ENCODE measurements around the gene LRMDA.
"Not testable (repeated sequence)": the region's sequence is repeated elsewhere in the genome, so short reads cannot be mapped to it uniquely, and the experiment has no call there.

Gene LRMDA

DNA sequence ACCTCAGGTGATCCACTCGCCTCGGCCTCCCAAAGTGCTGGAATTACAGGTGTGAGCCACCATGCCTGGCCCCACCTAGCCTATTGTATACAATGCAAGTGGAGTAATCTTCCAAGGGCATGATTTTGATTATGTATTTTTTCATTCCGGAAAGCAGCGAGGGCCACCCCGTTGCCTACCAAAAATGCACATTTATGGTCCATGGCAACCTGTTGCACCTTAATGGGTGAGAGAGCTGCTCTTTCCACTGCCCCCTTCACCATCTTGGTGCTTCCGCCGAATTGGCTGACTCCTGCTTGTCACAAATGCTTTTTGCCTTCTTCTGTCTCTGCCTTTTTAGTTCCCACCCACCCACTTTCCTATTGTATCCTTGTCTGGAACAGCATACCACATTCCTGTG is 699.5 kb downstream of the LRMDA start:
- Mint-ChIP-seq H3K4me3 (no peak overlapping the region), H3K27ac (no peak overlapping the region), H3K36me3 (ENCODE audit: low read depth) (no peaks in the 10 kb centered on the region), H3K27me3 (no peaks in the 10 kb centered on the region), H3K4me1 (ENCODE audit: low read depth) (peaks cover 14% of the 10 kb centered on the region), H3K9me3 (no peaks in the 10 kb centered on the region)
- intact Hi-C loops (cut with micrococcal nuclease): no loop called here

DNA sequence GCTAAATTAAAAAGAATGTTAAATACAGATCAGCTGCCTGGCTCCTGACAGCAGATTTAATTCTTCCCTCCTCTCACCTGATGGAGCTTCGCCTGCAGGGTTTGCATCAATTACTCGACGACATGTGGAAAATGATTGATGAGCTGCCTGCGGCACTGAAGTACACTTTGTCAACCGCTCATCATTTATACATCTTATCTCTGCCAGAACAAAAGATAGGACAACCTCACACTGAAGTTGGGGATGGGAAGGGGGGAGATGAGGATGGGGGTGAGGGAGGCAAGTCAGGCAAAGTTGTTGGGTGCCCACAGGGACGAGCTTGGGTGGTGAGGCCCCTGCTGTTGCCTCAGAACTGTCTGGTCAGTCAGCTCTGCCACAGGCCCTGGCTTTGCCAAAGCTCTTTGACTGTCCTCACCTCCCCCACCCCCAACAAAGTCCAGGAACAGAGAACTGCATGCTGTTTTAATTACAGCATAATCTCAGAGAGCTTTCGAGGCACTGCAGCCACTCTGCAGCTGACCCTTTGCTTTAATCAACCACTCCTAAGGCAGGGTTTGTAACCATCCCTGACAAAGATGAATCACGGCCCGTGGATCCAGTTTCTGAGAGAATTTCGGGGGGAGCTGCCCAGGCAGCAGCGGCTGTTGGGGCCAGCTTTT is 702.3 kb downstream of the LRMDA start:
- no peak overlapping the region for H3K27ac Mint-ChIP-seq
- H3K4me1 Mint-ChIP-seq (ENCODE audit: low read depth): no peaks in the 10 kb centered on the region
- H3K9me3 Mint-ChIP-seq: no peaks in the 10 kb centered on the region
- intact Hi-C loops (cut with micrococcal nuclease): no loop called here
- H3K36me3 Mint-ChIP-seq (ENCODE audit: low read depth): no peaks in the 10 kb centered on the region
- no peak overlapping the region for H3K4me3 Mint-ChIP-seq
- H3K27me3 Mint-ChIP-seq: no peaks in the 10 kb centered on the region

DNA sequence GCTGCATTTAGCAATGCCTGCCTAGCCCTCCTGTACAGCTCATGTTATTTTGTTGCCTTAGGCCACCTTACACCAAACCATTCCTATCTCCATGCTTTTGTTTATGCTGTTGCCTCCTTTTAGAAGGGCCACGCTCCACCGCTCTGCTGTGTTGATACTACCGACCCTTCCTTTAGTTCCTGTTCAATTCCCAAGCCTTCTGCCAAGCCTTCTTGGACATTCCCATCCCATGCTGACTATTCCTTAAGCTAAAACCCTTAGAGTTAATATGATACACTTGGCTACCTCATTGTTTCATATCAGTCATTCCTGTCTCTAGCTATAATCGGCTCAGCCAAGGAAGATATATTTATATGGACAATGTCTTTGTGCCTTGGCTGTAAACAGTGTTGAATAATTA is 705.5 kb downstream of the LRMDA start:
- no peaks in the 10 kb centered on the region for H3K36me3 Mint-ChIP-seq (ENCODE audit: low read depth)
- no peak overlapping the region for H3K4me3 Mint-ChIP-seq
- H3K4me1 Mint-ChIP-seq (ENCODE audit: low read depth): no peaks in the 10 kb centered on the region
- intact Hi-C loops (cut with micrococcal nuclease): no loop called here
- H3K9me3 Mint-ChIP-seq: no peaks in the 10 kb centered on the region
- no peaks in the 10 kb centered on the region for H3K27me3 Mint-ChIP-seq
- H3K27ac Mint-ChIP-seq: no peak overlapping the region

DNA sequence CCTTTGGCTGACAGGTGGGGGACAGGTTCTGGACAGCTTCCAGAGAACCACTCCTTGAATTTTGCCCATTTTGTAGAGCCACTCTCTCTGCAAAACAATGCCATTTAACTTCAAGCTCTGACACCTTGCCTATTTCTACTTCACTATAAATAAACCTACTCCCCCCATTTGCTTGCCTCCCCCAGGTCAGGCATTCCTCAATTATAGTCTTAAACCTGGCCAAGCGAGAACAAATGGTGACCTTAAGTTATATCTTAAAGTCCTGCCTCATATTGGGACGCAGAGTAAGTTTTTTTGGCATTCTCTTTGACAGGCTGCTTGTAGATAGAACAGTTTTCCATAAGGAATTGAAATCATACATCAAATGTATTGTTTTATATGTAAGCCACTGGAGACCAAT is 706.9 kb downstream of the LRMDA start:
- no peaks in the 10 kb centered on the region for H3K9me3 Mint-ChIP-seq
- no peak overlapping the region for H3K27ac Mint-ChIP-seq
- no peaks in the 10 kb centered on the region for H3K36me3 Mint-ChIP-seq (ENCODE audit: low read depth)
- no peak overlapping the region for H3K4me3 Mint-ChIP-seq
- intact Hi-C loops (cut with micrococcal nuclease): no loop called here
- no peaks in the 10 kb centered on the region for H3K27me3 Mint-ChIP-seq
- no peaks in the 10 kb centered on the region for H3K4me1 Mint-ChIP-seq (ENCODE audit: low read depth)

GRCh38 chr10:76138906-76139305 is 707.5 kb downstream of the LRMDA start:
- no peaks in the 10 kb centered on the region for H3K36me3 Mint-ChIP-seq (ENCODE audit: low read depth)
- no peaks in the 10 kb centered on the region for H3K9me3 Mint-ChIP-seq
- no peaks in the 10 kb centered on the region for H3K27me3 Mint-ChIP-seq
- no peak overlapping the region for H3K27ac Mint-ChIP-seq
- no peak overlapping the region for H3K4me3 Mint-ChIP-seq
- intact Hi-C loops (cut with micrococcal nuclease): no loop called here
- no peaks in the 10 kb centered on the region for H3K4me1 Mint-ChIP-seq (ENCODE audit: low read depth)

DNA sequence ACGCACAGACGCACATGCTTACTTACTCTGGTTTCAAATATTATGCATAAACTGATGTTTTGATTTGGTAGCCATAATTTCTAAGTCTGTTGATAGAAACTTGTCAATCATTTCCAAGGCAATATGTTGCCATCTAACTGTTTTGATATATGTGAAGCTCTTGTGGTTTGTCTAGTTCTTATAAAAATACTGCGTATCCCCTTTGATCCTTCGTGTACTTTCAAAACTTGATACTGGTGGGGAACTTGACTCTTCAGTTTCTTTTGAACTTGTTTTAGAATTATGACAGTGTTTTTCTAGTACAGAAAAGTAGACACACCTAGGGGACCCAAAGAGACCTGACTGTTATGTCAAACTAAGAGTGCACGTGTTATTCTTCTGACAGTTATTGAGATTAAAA is 708.0 kb downstream of the LRMDA start:
- no peaks in the 10 kb centered on the region for H3K36me3 Mint-ChIP-seq (ENCODE audit: low read depth)
- no peak overlapping the region for H3K27ac Mint-ChIP-seq
- H3K4me1 Mint-ChIP-seq (ENCODE audit: low read depth): no peaks in the 10 kb centered on the region
- intact Hi-C loops (cut with micrococcal nuclease): no loop called here
- no peak overlapping the region for H3K4me3 Mint-ChIP-seq
- no peaks in the 10 kb centered on the region for H3K9me3 Mint-ChIP-seq
- no peaks in the 10 kb centered on the region for H3K27me3 Mint-ChIP-seq

GRCh38 chr10:76141376-76141775 is 710.0 kb downstream of the LRMDA start:
- Mint-ChIP-seq H3K36me3 (ENCODE audit: low read depth) (no peaks in the 10 kb centered on the region), H3K4me3 (no peak overlapping the region), H3K27me3 (no peaks in the 10 kb centered on the region), H3K27ac (no peak overlapping the region), H3K9me3 (no peaks in the 10 kb centered on the region), H3K4me1 (ENCODE audit: low read depth) (no peaks in the 10 kb centered on the region)
- intact Hi-C loops (cut with micrococcal nuclease): no loop called here

DNA sequence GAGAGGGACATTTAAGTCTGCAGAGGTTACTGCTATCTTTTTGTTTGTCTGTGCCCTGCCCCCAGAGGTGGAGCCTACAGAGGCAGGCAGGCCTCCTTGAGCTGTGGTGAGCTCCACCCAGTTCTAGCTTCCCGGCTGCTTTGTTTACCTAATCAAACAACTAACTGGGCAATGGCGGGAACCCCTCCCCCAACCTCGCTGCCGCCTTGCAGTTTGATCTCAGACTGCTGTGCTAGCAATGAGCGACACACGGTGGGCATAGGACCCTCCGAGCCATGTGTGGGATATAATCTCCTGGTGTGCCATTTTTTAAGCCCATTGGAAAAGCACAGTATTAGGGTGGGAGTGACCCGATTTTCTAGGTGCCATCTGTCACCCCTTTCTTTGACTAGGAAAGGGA is 716.8 kb downstream of the LRMDA start:
- intact Hi-C loops (cut with micrococcal nuclease); H3K27me3 Mint-ChIP-seq; H3K36me3 Mint-ChIP-seq (ENCODE audit: low read depth); H3K4me3 Mint-ChIP-seq; H3K27ac Mint-ChIP-seq; H3K4me1 Mint-ChIP-seq (ENCODE audit: low read depth): not testable (repeated sequence)
- peaks cover 36% of the 10 kb centered on the region for H3K9me3 Mint-ChIP-seq

DNA sequence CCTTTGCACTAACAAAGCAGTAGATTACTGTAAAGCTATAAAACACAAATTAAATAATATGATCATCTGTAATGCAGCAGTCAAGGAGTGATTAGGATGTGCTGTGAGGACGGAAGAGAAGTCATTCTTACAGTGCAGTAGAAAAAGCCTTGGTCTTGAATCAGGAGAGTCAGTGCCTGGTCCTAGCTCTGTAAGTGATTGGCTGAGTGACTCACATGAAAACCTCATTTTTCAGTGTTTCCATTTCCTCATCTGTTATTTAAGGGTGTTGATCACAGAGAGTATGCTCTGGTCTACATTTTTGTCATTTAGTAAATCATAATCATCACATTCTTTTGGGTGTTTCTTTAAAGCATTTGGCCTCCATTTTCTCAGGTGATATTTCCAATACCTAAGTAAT is 717.8 kb downstream of the LRMDA start:
- no peaks in the 10 kb centered on the region for H3K4me1 Mint-ChIP-seq (ENCODE audit: low read depth)
- no peaks in the 10 kb centered on the region for H3K27me3 Mint-ChIP-seq
- peaks cover 36% of the 10 kb centered on the region for H3K9me3 Mint-ChIP-seq
- H3K27ac Mint-ChIP-seq: no peak overlapping the region
- no peak overlapping the region for H3K4me3 Mint-ChIP-seq
- intact Hi-C loops (cut with micrococcal nuclease): no loop called here
- H3K36me3 Mint-ChIP-seq (ENCODE audit: low read depth): peaks cover 6% of the 10 kb centered on the region

GRCh38 chr10:76149602-76150138 is 718.2 kb downstream of the LRMDA start:
- H3K9me3 Mint-ChIP-seq: peaks cover 36% of the 10 kb centered on the region
- no peak overlapping the region for H3K4me3 Mint-ChIP-seq
- no peaks in the 10 kb centered on the region for H3K4me1 Mint-ChIP-seq (ENCODE audit: low read depth)
- no peaks in the 10 kb centered on the region for H3K27me3 Mint-ChIP-seq
- intact Hi-C loops (cut with micrococcal nuclease): no loop called here
- no peak overlapping the region for H3K27ac Mint-ChIP-seq
- H3K36me3 Mint-ChIP-seq (ENCODE audit: low read depth): peaks cover 6% of the 10 kb centered on the region

DNA sequence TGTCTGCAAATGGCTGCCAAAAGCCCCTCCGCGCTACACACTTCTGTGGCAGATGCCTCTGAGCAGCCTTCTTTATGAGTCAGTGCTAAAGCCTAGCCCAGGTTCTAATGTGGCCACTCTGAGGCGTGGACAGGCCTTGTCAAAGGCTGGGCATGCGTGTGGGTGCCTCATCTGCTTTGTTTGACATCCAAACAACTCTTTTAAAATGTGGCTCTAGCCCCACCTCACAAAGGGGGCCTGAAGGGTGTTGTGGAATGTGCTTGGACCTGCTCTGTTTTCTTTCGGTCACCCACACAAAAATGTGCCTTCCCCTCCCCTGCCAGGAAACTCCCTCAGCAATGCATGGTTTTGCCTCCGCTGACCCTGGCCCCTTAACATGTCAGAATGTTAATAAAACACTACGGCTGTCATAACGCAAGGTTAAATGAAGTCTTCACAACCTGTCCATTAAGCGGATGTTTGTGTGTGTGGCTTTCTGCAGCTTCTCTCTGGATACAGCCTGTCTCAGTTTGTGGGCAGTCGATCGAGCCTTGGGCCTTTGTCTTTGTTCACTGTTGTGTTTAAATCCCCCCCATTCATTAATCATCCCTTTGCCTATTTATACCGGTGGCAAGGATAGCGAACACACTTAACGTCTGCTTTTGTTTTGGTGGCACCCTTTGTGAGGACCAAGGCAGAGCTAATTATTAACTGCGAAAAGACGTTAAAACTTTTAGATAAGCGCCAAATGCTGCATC is 718.9 kb downstream of the LRMDA start:
- intact Hi-C loops (cut with micrococcal nuclease): no loop called here
- H3K36me3 Mint-ChIP-seq (ENCODE audit: low read depth): peaks cover 6% of the 10 kb centered on the region
- H3K27ac Mint-ChIP-seq: no peak overlapping the region
- no peak overlapping the region for H3K4me3 Mint-ChIP-seq
- H3K4me1 Mint-ChIP-seq (ENCODE audit: low read depth): no peaks in the 10 kb centered on the region
- peaks cover 36% of the 10 kb centered on the region for H3K9me3 Mint-ChIP-seq
- no peaks in the 10 kb centered on the region for H3K27me3 Mint-ChIP-seq

DNA sequence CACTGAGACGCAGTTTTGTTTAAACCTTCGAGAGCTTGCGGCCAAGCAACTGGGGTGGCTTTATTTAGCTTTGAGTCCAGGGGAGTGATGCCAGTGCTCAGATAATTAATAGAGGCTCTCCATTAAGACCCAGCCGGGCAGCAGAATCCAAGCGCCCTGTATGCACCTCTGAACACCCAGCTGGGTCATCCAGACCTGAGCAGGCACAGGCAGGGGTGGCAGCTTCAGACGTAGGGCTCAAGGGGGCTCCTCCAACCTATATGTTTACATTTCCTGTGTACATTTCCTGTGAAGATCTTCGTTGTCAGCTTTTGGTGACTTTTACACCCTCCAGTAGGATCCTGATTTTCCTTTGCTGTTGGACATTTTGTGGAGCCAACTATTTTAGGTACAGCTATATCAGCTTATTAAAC is 719.5 kb downstream of the LRMDA start:
- Mint-ChIP-seq H3K4me1 (ENCODE audit: low read depth) (no peaks in the 10 kb centered on the region), H3K27ac (no peak overlapping the region), H3K9me3 (peaks cover 36% of the 10 kb centered on the region), H3K27me3 (no peaks in the 10 kb centered on the region), H3K4me3 (no peak overlapping the region), H3K36me3 (ENCODE audit: low read depth) (peaks cover 6% of the 10 kb centered on the region)
- intact Hi-C loops (cut with micrococcal nuclease): no loop called here

DNA sequence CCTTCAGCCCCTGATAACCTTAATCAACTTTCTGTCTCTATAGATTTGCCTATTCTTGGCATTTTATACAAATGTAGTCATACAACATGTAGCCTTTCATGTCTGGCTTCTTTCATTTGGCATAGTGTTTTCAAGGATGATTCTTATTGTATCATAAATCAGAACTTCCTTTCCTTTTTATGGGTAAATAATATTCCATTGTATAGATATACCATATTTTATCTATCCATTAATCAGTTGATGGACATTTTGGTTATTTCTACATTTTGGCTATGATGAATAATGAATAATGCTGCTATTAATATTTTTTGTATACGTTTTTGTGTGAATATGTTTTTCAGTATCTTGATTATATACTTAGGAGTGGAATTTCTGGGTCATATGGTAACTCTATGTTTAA is 720.8 kb downstream of the LRMDA start:
- H3K9me3 Mint-ChIP-seq: peaks cover 34% of the 10 kb centered on the region
- intact Hi-C loops (cut with micrococcal nuclease): no loop called here
- no peak overlapping the region for H3K27ac Mint-ChIP-seq
- H3K36me3 Mint-ChIP-seq (ENCODE audit: low read depth): peaks cover 6% of the 10 kb centered on the region
- no peaks in the 10 kb centered on the region for H3K27me3 Mint-ChIP-seq
- H3K4me1 Mint-ChIP-seq (ENCODE audit: low read depth): no peaks in the 10 kb centered on the region
- H3K4me3 Mint-ChIP-seq: no peak overlapping the region

DNA sequence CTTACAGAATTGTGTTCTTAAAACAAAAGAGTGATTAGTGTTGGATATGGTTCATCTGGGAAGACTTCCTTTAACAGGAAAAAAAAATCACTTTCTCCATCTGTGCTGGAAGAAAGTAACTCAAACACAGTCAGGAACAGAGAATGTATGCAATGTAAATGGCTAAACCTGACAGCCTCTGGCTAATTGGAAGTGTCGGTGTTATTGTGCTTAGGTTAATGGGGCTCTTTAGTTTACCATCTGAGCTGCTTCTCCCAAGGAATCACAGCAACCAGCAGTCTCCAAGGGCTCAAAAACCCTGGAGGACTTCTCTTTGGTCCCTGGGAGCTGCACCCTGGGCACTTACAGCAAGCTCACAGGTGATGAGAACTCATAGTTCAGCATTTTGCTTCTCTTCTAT is 724.5 kb downstream of the LRMDA start:
- Mint-ChIP-seq H3K27ac (no peak overlapping the region), H3K4me1 (ENCODE audit: low read depth) (no peaks in the 10 kb centered on the region), H3K27me3 (no peaks in the 10 kb centered on the region), H3K4me3 (no peak overlapping the region), H3K9me3 (peaks cover 20% of the 10 kb centered on the region), H3K36me3 (ENCODE audit: low read depth) (peaks cover 6% of the 10 kb centered on the region)
- intact Hi-C loops (cut with micrococcal nuclease): no loop called here

Data from dendritic cell treated with granulocyte-macrophage colony-stimulating factor and Interleukin-4, amounts not matched to agents 40 ng/mL and 50 ng/mL, for 4 days (primary cell).